Brain microvascular endothelial cell (primary cell): Measurements from ENCODE around the gene PDIA2.

Source experiments
- DNase-seq: peaks from one replicate; pipeline ENCODE4 v3.0.0-alpha.2; 2020
- H3K27ac ChIP-seq: fragments of 250-450 bp; sonication (Bioruptor Pico); 2 replicates; pipeline ENCODE4 v1.5.1; 2020; ENCODE audit warnings: mild to moderate bottlenecking, moderate library complexity
- H3K27me3 ChIP-seq: fragments of 250-450 bp; sonication (Bioruptor Pico); replicated peaks from 2 replicates; pipeline ENCODE4 v1.5.1; 2020; ENCODE audit warnings: mild to moderate bottlenecking
- H3K36me3 ChIP-seq: fragments of 250-450 bp; sonication (Bioruptor Pico); replicated peaks from 2 replicates; pipeline ENCODE4 v1.5.1; 2020; ENCODE audit warnings: mild to moderate bottlenecking
- H3K4me3 ChIP-seq: 2 replicates; pipeline ENCODE4 v1.5.1; 2011; ENCODE audit warnings: low read depth, mild to moderate bottlenecking, control low read depth, low read length, moderate library complexity
- in situ Hi-C: cut with HindIII; loops from 2 replicates; pipeline ENCODE4 v1.10.0; 2017; ENCODE audit warnings: low sequenced_read_pairs, low pct_ligation_motif_present
- TF ChIP-seq, protein P1 (sequence below): IDR thresholded peaks from 2 replicates; pipeline ENCODE4 v1.5.1; 2011; ENCODE audit warnings: low read depth, mild to moderate bottlenecking, moderate library complexity, low read length, control low read depth, inconsistent platforms; ENCODE audit errors: missing control alignments

PDIA2 gene

DNA sequence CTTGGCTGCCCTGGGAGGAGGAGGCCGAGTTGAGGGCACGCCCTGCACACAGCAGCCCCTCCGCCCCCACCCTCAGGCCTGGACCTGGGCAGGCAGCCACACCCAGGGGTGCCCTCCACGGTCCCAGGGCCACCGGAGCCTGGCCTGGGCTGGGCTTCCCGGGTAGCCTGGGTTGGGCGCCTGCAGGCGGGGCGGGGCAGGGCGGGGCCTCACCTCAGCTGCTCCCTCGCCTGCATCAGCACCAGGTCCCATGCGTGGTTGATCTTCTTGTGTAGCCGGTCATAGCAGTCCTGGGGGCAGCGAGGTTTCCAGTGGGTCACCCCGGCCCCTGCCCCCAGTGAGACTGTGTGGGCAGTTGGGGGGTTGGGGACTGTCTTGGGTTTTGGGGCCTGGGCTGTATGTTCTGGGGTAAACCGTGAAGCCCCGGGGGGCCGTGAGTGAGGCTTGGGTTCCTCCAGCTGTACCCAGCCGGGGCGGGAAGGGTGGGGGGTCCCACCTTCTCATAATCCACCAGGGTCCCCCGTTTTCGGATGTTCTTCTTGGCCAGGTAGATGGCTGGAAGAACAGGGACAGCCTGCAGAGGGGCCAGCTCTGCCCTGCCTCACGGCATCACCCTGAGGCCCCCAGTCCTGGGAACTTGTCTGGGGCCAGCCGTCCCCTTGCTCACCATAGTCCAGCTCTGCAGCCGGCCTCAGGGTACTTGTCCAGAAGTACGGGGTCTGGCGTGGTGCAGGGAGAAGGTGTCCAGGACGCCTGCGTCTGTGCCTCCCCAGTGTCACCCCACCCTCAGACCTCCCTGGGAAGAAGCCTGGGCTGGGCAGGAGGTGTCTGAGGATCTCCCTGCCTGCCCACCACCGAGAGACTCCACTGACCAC, 9.2 kb upstream of the PDIA2 start:
- H3K27me3 ChIP-seq = peaks cover 4% of the 10 kb centered on the region
- no peak overlapping the region for H3K4me3 ChIP-seq
- no peak for DNase-seq
- H3K36me3 ChIP-seq = no peaks in the 10 kb centered on the region
- TF ChIP-seq, protein P1, sequence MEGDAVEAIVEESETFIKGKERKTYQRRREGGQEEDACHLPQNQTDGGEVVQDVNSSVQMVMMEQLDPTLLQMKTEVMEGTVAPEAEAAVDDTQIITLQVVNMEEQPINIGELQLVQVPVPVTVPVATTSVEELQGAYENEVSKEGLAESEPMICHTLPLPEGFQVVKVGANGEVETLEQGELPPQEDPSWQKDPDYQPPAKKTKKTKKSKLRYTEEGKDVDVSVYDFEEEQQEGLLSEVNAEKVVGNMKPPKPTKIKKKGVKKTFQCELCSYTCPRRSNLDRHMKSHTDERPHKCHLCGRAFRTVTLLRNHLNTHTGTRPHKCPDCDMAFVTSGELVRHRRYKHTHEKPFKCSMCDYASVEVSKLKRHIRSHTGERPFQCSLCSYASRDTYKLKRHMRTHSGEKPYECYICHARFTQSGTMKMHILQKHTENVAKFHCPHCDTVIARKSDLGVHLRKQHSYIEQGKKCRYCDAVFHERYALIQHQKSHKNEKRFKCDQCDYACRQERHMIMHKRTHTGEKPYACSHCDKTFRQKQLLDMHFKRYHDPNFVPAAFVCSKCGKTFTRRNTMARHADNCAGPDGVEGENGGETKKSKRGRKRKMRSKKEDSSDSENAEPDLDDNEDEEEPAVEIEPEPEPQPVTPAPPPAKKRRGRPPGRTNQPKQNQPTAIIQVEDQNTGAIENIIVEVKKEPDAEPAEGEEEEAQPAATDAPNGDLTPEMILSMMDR = no peak
- in situ Hi-C loops = no loop called here
- H3K27ac ChIP-seq = no peak overlapping the region

DNA sequence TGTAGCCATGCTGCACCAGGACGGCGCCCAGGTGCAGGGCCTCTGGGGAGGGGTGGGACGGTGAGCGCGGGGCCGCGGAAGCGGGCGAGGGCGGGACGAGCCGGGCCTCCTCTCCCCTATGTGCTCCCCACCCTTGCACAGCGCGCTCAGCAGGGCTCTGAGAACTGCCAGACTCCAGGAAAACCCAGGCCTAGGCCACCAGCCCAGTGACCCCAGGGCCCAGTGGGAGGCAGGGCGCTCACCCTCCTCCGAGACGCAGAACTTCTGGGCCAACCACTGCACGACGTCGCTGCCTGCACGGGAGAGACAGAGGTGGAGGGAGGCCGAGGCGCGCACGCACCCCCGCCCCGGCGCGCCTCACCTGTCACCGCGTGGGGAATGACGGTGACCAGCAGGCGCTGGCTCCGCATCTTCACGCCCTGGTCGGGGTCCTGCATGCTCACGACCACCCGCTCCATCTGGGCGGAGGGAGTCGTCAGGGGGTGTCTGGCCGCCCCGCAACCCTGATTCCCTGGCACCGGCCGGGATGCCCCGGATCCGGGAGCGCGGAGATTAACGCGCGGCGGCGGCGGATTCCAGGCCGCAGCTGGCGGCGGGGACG, 7.8 kb upstream of the PDIA2 start:
- Histone ChIP-seq H3K4me3 (peak overlapping the region; percentile 37), H3K27me3 (peaks cover 7% of the 10 kb centered on the region), H3K36me3 (no peaks in the 10 kb centered on the region), H3K27ac (no peak overlapping the region)
- TF ChIP-seq, protein P1 = no peak
- in situ Hi-C loops = no loop called here
- DNase-seq = no peak

DNA sequence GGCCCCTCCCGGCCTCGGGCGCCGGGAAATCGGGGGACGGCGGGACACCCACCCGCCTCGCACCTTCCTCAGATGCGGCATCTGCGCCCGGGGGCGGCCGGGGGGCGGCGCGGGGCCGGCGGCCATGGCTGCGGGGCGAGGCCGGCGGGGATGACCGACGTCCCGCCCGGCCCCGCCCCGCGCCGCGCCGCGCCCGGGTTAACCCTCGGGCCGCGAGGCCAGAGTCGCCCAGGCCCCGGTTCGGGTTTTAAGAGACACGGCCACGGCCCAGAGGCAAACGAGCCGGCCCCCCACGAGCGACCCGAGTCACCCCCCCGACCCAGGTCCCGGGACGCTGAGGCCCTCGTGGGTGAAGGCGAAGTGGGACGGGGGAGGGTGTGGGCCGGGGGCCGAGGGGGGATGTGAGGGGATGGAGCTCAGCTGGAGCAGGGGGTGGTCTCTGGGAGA, 7.2 kb upstream of the PDIA2 start, which contains the start of gene RGS11:
Gene RGS11 (minus strand): TSS at position 159 of the 447 bp plus-strand sequence. CDS start 33 bp downstream, at position 126.
- H3K27ac ChIP-seq = no peak within 1 kb of the TSS
- H3K36me3 ChIP-seq = no peaks in the 10 kb centered on the region
- peak within 1 kb of the TSS; percentile 37 for H3K4me3 ChIP-seq
- TF ChIP-seq, protein P1 = no peak
- no peak for DNase-seq
- peaks cover 10% of the 10 kb centered on the region for H3K27me3 ChIP-seq
- in situ Hi-C loops = no loop called here

DNA sequence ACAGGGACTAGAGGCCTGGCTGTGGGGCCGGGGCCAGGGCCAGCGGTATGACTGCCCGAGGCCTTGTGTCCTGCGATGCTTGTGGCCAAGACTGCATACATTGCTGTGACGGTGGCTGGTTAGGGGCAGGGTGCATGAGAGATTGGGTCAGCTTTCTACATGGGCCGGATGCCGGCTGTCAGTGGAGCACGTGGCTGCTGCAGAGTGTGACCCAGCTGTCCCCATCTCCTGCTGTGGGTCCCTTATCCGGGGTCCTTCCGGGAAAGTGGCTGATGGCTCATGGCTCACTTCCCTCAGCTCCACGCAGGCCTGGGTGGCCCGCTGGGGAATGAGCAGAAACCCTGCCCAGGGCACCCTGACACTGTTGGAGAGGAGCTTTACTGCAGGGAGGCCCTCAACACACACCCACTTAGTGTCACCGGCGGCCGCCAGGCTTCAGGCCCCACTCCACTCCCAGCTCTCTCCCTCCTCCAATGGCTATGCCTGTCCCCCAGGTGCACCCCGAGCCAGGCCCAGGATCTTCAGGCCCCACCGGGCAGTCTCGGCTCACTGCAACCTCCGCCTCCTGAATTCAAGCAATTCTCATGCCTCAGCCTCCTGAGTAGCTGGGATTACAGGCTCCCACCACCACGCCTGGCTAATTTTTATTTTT, 6.4 kb upstream of the PDIA2 start:
- no peak overlapping the region for H3K4me3 ChIP-seq
- no peaks in the 10 kb centered on the region for H3K36me3 ChIP-seq
- in situ Hi-C loops = no loop called here
- no peak for DNase-seq
- H3K27me3 ChIP-seq = peaks cover 17% of the 10 kb centered on the region
- no peak overlapping the region for H3K27ac ChIP-seq
- TF ChIP-seq, protein P1 = no peak

DNA sequence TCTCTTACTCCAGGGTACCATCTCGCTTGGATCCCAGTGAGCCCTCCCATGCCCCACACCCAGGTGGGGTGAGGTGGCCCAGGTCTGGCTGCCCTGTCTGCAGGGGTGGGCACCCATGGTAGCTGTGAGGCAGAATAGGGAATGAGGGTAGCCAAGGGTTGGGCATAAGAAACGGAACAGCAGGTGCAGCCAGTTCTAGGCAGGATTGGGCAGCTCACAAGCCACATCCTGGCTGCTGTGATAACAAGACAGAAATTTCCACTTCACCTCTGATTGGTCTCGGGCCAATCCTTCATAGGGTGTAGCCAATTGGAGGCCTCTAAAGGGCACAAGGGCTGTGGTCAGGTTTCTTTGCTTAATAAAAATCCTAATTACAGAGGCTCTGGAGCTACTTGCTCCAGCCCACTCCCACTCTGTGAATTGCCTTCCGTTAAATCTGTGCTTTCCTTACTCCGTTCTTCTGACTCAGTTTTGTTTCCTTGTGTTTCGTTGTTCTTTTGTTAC, 4.0 kb upstream of the PDIA2 start:
- no peaks in the 10 kb centered on the region for H3K36me3 ChIP-seq
- peak; percentile 27 for DNase-seq
- in situ Hi-C loops = no loop called here
- no peak overlapping the region for H3K27ac ChIP-seq
- no peak overlapping the region for H3K4me3 ChIP-seq
- peaks cover 17% of the 10 kb centered on the region for H3K27me3 ChIP-seq
- TF ChIP-seq, protein P1 = no peak
